Activated naive CD8-positive, alpha-beta T cell treated with anti-CD3 and anti-CD28 coated beads, Interleukin-2, amount 10 ng/mL, durations not matched to agents 7 days and 5 days (primary cell): ENCODE results near the gene SHROOM3. TPM values are rescaled to one million over a fixed set of nuclear protein-coding genes. Genes with fewer than 3 reads are reported as not detected.

Experiments
- ATAC-seq: fragments of 150-1000 bp; cut with Tn5 transposase; one replicate; pipeline ENCODE4 v1.10.0; 2021; ENCODE audit warnings: low read depth, moderate library complexity
- POLR2A ChIA-PET: fragments of 350-600 bp; sonication (Branson Sonifier 250); formaldehyde crosslinking; loops from one replicate; lab custom pipeline; 2021; ENCODE audit warnings: antibody characterized with exemption; lab: Charles Lee
- DNase-seq: peaks from one replicate; pipeline ENCODE4 v3.0.0; 2021
- H3K27ac Mint-ChIP-seq: one replicate; pipeline ENCODE4 v1.8.0; 2022; ENCODE audit warnings: mild to moderate bottlenecking, mixed read lengths
- H3K27me3 Mint-ChIP-seq: one replicate; pipeline ENCODE4 v1.8.0; 2022; ENCODE audit warnings: mild to moderate bottlenecking, moderate library complexity, mixed read lengths
- H3K36me3 Mint-ChIP-seq: one replicate; pipeline ENCODE4 v1.8.0; 2021; ENCODE audit warnings: mild to moderate bottlenecking, mixed read lengths
- H3K4me1 Mint-ChIP-seq: one replicate; pipeline ENCODE4 v1.8.0; 2021; ENCODE audit warnings: mixed read lengths
- H3K4me3 Mint-ChIP-seq: one replicate; pipeline ENCODE4 v1.8.0; 2022; ENCODE audit warnings: mild to moderate bottlenecking, moderate library complexity, mixed read lengths
- H3K9me3 Mint-ChIP-seq: one replicate; pipeline ENCODE4 v1.8.0; 2021; ENCODE audit warnings: mixed read lengths
- total RNA-seq, 2 experiments: library from RNA; stranded (reverse); gene quantifications; one replicate each; pipeline ENCODE4 v1.2.3, GENCODE V29; 2021

SHROOM3 gene
- total RNA-seq, 2 experiments from 2014 or later: not detected

- POLR2A ChIA-PET: no interaction called here
- H3K27ac Mint-ChIP-seq: no peak overlapping the region
- DNase-seq (no peak), ATAC-seq (no peak)
- H3K4me3 Mint-ChIP-seq: no peak overlapping the region
- H3K9me3 Mint-ChIP-seq: no peaks in the 10 kb centered on the region
- H3K36me3 Mint-ChIP-seq: no peaks in the 10 kb centered on the region
- H3K27me3 Mint-ChIP-seq: peaks cover 46% of the 10 kb centered on the region
- H3K4me1 Mint-ChIP-seq: peaks cover 2% of the 10 kb centered on the region
Observed at GRCh38 chr4:76581077-76581962, 146.3 kb downstream of the SHROOM3 start.

DNA sequence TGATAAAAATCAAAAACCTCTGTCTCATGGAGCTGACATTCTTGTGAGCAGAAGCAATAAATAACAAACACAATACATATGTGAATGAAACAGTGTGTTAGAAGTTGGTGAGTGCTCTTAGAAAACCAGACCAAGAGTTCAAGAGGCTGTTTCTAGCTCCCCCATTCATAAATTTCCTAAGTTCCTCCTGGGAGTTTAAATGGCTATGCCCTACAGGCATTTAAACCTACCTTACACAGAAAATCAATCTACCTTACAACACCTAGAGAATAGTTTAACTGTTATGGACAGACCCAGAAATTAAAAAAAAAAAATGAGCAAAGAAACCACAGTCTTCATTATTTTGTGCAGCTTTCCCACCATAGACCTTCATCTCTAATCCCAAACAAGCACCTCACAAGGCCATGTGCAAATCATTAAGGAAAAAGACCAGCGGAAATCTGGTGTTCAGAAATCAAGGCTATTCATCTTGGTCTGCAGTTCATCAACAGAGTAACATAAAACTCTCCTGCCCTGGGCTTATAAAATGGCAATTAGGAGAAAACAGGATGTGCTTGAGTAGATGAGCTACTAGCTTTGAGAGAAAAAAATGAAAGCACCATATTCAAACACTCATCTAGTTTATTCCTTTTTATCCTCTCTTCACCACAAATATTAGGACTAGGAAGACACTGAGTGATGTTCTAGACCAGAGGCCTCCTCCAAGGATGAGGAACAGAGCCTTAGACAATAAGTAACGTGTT, 147.2 kb downstream of the SHROOM3 start:
- peaks cover 2% of the 10 kb centered on the region for H3K4me1 Mint-ChIP-seq
- peaks cover 49% of the 10 kb centered on the region for H3K27me3 Mint-ChIP-seq
- H3K4me3 Mint-ChIP-seq: no peak overlapping the region
- H3K9me3 Mint-ChIP-seq: no peaks in the 10 kb centered on the region
- no peaks in the 10 kb centered on the region for H3K36me3 Mint-ChIP-seq
- POLR2A ChIA-PET: no interaction called here
- DNase-seq: no peak
- H3K27ac Mint-ChIP-seq: no peak overlapping the region
- ATAC-seq: no peak

DNA sequence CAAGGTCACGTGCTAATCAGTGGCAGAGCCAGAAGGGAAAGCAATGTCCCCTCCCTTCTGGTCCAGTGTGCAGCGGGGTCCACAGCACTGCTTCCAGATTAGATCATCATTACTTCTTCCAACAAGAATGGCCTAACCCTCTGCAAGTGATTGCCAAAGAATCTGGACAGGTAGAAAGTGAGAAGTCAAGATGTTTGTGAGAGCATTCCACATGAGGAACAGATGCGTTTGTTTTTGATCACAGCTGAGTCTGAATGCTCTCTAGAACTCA, 147.7 kb downstream of the SHROOM3 start:
- Mint-ChIP-seq H3K27ac (no peak overlapping the region), H3K4me1 (peaks cover 2% of the 10 kb centered on the region), H3K36me3 (no peaks in the 10 kb centered on the region), H3K9me3 (no peaks in the 10 kb centered on the region), H3K4me3 (no peak overlapping the region), H3K27me3 (peaks cover 47% of the 10 kb centered on the region)
- POLR2A ChIA-PET: no interaction called here
- no peak for DNase-seq
- no peak for ATAC-seq

DNA sequence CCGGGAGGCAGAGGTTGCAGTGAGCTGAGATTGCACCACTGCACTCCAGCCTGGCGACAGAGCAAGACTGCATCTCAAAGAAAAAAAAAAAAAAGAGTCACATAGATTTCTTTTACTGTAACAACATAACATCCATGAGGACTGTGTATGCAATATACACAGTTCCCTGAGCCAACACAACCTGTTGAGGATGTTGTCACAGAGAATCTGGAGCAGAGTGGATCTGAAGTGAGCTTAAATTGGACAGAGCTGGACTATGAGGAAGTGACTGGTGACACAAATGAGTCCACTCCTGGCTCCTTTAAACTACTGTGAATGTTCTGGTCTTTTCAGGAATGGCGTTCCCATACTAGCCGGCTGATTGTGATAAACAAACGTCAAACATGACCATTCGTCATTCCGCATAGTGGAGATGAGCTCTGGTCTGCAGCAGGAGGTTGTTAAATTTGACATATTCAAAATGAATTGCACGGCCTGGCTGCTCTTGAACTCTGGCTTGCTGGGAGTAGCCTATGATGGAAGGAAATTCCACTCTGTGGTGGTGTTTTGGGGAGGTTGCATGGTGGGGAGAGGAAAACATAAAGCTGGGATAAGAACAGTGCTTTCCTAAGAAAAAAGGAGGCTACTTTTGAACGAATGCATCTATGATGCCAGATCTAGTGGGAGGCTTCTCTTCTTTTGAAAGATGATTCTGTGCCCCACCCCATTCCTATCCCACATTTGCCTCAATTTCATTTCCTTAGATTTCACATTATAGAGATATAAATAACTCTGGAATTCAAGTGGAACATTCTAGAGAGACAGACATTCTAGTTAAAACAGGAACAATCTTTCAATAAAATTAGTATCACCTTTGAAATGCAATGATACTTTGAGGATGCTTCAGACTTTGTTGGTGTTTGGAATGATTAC, 149.5 kb downstream of the SHROOM3 start:
- no peak for ATAC-seq
- POLR2A ChIA-PET: no interaction called here
- H3K36me3 Mint-ChIP-seq: no peaks in the 10 kb centered on the region
- H3K27ac Mint-ChIP-seq: no peak overlapping the region
- H3K4me1 Mint-ChIP-seq: peaks cover 2% of the 10 kb centered on the region
- peaks cover 47% of the 10 kb centered on the region for H3K27me3 Mint-ChIP-seq
- H3K4me3 Mint-ChIP-seq: no peak overlapping the region
- H3K9me3 Mint-ChIP-seq: no peaks in the 10 kb centered on the region
- DNase-seq: no peak

DNA sequence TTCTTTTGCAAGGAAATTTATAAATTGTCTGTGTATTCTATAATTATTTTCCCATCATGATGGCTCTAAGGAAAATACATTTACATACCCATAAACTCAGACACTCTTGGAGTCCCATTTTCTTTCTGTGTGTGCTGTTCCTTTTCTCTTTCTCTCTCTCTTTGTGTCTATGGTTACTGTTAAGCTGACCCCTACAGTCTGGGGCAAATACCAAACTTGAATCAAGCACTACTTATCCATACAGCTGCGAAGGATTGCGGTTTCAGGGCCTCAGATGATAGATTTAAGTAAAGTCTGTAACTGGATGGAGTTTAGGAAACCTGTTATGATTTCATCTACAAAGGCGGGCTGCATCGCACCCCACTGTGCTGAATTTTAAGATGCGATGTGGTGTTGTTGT, 150.2 kb downstream of the SHROOM3 start:
- H3K27me3 Mint-ChIP-seq: peaks cover 42% of the 10 kb centered on the region
- POLR2A ChIA-PET: no interaction called here
- no peak for DNase-seq

DNA sequence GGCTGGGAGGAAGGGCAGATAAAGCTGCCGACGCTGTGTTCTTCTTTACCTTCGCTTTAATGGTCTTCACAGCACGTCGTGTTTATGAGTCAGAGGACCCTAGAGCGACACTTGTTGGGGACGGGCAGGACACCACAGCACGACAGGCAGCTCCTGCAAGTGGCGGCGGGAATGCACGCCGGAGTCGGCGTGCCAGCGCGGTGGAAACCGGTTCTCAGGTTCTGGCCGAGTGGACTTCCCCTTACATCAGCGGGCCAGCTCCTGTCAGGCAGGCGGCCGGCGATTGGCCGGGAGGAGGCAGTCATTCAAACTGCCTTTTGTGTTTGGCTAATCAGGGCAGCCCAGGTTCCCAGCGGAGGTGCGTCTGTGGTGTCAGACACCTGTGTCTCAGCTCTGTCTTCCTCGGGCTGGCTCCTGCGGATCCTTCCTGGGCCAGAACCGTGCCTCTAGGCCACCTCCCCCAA, 150.9 kb downstream of the SHROOM3 start:
- H3K4me1 Mint-ChIP-seq: peaks cover 2% of the 10 kb centered on the region
- POLR2A ChIA-PET: no interaction called here
- peak; percentile 33 for ATAC-seq
- peak; percentile 34 for DNase-seq
- H3K27me3 Mint-ChIP-seq: peaks cover 42% of the 10 kb centered on the region
- no peaks in the 10 kb centered on the region for H3K36me3 Mint-ChIP-seq
- peak overlapping the region; percentile 47 for H3K4me3 Mint-ChIP-seq
- H3K9me3 Mint-ChIP-seq: no peaks in the 10 kb centered on the region
- no peak overlapping the region for H3K27ac Mint-ChIP-seq

More for the DNA sequence above, 150.2 kb downstream of the SHROOM3 start:
- no peaks in the 10 kb centered on the region for H3K36me3 Mint-ChIP-seq
- H3K27ac Mint-ChIP-seq: no peak overlapping the region
- no peak for ATAC-seq
- peaks cover 2% of the 10 kb centered on the region for H3K4me1 Mint-ChIP-seq
- H3K4me3 Mint-ChIP-seq: no peak overlapping the region
- H3K9me3 Mint-ChIP-seq: no peaks in the 10 kb centered on the region

DNA sequence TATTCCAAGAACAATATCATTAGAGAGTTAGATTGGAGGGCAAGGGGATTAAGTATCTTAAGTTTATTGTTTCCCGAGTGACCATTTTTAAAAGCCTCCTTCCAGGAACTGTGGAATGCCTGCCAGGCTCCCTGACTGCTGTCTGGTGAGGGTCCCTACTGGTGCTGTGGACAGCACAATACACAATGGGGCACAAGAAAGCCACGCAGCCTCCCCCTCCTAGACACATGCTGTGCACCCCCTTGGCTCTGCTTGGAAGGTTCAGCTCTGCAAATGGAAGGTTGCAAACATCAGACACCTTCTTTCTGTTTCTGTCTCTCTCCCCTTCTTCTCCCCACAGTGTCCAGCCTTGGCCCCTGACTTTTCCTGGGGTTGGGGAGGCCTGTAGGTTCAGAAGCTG, 153.2 kb downstream of the SHROOM3 start:
- ATAC-seq (no peak), DNase-seq (no peak)
- H3K9me3 Mint-ChIP-seq: no peaks in the 10 kb centered on the region
- H3K4me1 Mint-ChIP-seq: peaks cover 2% of the 10 kb centered on the region
- H3K27me3 Mint-ChIP-seq: peaks cover 43% of the 10 kb centered on the region
- no peak overlapping the region for H3K27ac Mint-ChIP-seq
- H3K36me3 Mint-ChIP-seq: no peaks in the 10 kb centered on the region
- POLR2A ChIA-PET: no interaction called here
- H3K4me3 Mint-ChIP-seq: no peak overlapping the region

- no peak for DNase-seq
- no peaks in the 10 kb centered on the region for H3K36me3 Mint-ChIP-seq
- H3K27ac Mint-ChIP-seq: no peak overlapping the region
- H3K4me1 Mint-ChIP-seq: peaks cover 2% of the 10 kb centered on the region
- POLR2A ChIA-PET: no interaction called here
- H3K27me3 Mint-ChIP-seq: peaks cover 39% of the 10 kb centered on the region
- no peaks in the 10 kb centered on the region for H3K9me3 Mint-ChIP-seq
- ATAC-seq: no peak
- H3K4me3 Mint-ChIP-seq: no peak overlapping the region
Observed at GRCh38 chr4:76589402-76589801, 154.4 kb downstream of the SHROOM3 start.

DNA sequence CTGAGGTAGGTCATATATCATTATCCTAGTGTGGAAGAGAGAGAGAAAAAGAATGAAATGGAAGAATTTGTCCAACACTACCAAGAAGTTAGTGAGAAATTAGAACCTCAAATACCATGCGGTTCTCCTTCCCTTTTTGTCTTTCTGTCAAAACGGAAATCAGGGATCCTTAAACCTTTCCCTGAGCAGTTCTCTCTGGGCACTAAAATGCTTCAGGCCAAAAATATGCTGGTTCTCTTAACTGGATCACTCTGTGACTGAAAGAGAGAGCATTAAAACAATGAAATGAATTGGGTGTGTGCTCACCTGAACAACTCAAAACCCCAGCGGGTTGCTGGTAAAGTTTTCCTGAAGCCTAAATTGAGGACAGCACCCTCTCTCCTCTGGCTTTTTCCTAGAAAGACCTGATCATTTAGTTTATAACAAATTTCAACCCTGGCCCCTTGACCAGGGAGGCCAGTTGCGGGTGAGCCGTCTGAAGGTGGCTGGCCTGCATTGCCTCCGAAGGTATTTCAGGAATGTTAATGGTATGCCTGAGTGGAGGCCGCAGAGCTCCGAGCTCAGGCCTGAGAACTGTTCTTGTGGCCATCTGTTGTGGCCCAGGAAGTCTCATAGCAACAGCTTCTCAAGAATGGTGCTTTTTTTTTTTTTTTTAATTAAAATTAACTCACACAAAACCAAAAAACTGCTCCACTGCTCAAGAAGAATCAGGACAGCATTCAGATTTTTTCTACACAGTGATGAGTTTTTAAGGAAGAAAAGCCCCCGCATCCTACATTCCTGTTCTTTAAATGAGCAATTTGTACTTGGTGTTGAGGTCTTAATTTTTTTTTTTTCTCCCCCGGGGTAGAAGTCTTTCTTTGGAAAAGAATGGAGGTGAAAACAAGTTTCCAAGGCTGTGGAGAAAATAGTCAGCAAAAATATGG, 155.1 kb downstream of the SHROOM3 start:
- no peaks in the 10 kb centered on the region for H3K36me3 Mint-ChIP-seq
- DNase-seq (no peak), ATAC-seq (no peak)
- peaks cover 2% of the 10 kb centered on the region for H3K4me1 Mint-ChIP-seq
- H3K9me3 Mint-ChIP-seq: no peaks in the 10 kb centered on the region
- H3K4me3 Mint-ChIP-seq: no peak overlapping the region
- H3K27me3 Mint-ChIP-seq: peaks cover 31% of the 10 kb centered on the region
- no peak overlapping the region for H3K27ac Mint-ChIP-seq
- POLR2A ChIA-PET: no interaction called here

- POLR2A ChIA-PET: no interaction called here
- DNase-seq (no peak), ATAC-seq (no peak)
- H3K27ac Mint-ChIP-seq: no peak overlapping the region
- H3K36me3 Mint-ChIP-seq: no peaks in the 10 kb centered on the region
- no peaks in the 10 kb centered on the region for H3K9me3 Mint-ChIP-seq
- no peak overlapping the region for H3K4me3 Mint-ChIP-seq
- H3K27me3 Mint-ChIP-seq: peaks cover 26% of the 10 kb centered on the region
- H3K4me1 Mint-ChIP-seq: peaks cover 2% of the 10 kb centered on the region
Observed at GRCh38 chr4:76590798-76591281, 155.8 kb downstream of the SHROOM3 start.

DNA sequence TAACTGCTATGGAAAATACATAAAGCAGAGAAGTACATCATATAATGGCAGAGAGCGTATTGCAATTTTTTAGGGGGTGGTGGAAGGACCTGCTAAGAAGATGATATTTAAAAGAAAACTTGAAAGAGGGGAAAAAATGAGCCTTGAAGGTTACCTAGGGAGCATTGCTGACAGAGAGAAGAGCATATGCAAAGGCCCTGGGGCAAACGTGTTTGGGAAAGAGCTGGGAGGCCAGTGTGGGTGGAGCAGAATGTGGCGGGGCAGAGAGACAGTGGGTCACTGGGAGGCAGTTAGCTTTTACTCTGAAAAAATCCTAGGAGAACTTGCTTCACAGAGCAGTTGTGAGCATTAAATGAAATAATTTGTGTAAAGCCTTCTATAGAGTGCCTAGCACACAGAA, 157.0 kb downstream of the SHROOM3 start:
- POLR2A ChIA-PET: no interaction called here
- no peak for DNase-seq
- Mint-ChIP-seq H3K36me3 (no peaks in the 10 kb centered on the region), H3K27me3 (peaks cover 15% of the 10 kb centered on the region), H3K9me3 (no peaks in the 10 kb centered on the region), H3K4me1 (no peaks in the 10 kb centered on the region), H3K27ac (no peak overlapping the region), H3K4me3 (no peak overlapping the region)
- ATAC-seq: no peak

DNA sequence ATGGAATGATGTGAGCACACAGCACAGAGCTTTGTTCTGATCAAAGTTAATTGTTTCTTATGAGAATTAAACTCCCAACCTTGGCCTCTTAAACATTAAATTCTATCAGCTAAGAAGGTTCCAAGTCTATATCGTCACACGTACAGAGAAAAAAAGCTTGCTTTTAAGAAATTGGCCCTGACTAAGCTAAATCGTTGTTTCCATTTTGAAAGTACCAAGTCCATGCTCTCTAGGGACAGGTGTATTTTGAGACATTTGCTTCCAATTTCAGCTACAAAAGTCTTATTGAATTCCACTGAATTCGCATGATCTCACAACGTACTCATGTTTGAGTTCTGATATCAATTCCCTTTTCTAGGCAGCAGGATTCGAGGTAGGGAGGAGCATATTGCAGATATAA, 157.4 kb downstream of the SHROOM3 start:
- peaks cover 11% of the 10 kb centered on the region for H3K27me3 Mint-ChIP-seq
- POLR2A ChIA-PET: no interaction called here
- DNase-seq (no peak), ATAC-seq (no peak)
- no peaks in the 10 kb centered on the region for H3K36me3 Mint-ChIP-seq
- H3K4me1 Mint-ChIP-seq: no peaks in the 10 kb centered on the region
- no peak overlapping the region for H3K27ac Mint-ChIP-seq
- no peak overlapping the region for H3K4me3 Mint-ChIP-seq
- H3K9me3 Mint-ChIP-seq: no peaks in the 10 kb centered on the region
